Body of pancreas (tissue), 4 donors: ENCODE results near the gene HSD17B14. TPM values are rescaled to one million over a fixed set of nuclear protein-coding genes. Genes with fewer than 3 reads are reported as not detected.

Experiments
- ATAC-seq: fragments of 150-250 bp; one replicate; pipeline ENCODE4 v1.9.1; 2016
- DNase-seq, 4 donors: peaks; one replicate each; pipeline ENCODE4 v3.0.0-alpha.2; 2019
- H3K27ac ChIP-seq, 4 donors: fragments of 200-600 bp; sonication (generic); 1 replicate in 3 of 4; 2 replicates in 1 of 4; pipeline versions ENCODE4 v1.5.1 to v1.6.1; 2016 to 2019; ENCODE audit warnings: mild to moderate bottlenecking in 1 of 4, mixed read lengths in 1 of 4, moderate library complexity in 1 of 4
- H3K27me3 ChIP-seq, 2 donors: fragments of 200-600 bp; sonication (generic); one replicate each; pipeline ENCODE4 v1.6.0; 2016; ENCODE audit warnings: mild to moderate bottlenecking in 1 of 2
- H3K36me3 ChIP-seq, 2 donors: fragments of 200-600 bp; sonication (generic); replicated peaks in 1 of 2; 2 replicates each; pipeline ENCODE4 v1.5.1; 2016; ENCODE audit warnings: low read depth in 2 of 2; ENCODE audit not compliant: insufficient read depth in 1 of 2
- H3K4me1 ChIP-seq: fragments of 200-600 bp; sonication (generic); one replicate; pipeline ENCODE4 v1.6.0; 2016
- H3K4me3 ChIP-seq, 2 donors: fragments of 200-600 bp; sonication (generic); 1 replicate in 1 of 2; 2 replicates in 1 of 2; pipeline ENCODE4 v1.5.1; 2016 to 2019
- H3K9me3 ChIP-seq, 3 donors: fragments of 200-600 bp; sonication (generic); 1 replicate in 2 of 3; 2 replicates in 1 of 3; pipeline ENCODE4 v1.5.1; 2016
- CTCF ChIP-seq, 7 experiments: fragments of 450-650 bp in 4 of 7; fragments of 200-600 bp in 3 of 7; sonication (generic) in 3 of 7; IDR thresholded peaks; one replicate each; pipeline ENCODE4 v1.5.1; 2016 to 2019; ENCODE audit warnings: antibody characterized with exemption in 7 of 7
- POLR2A ChIP-seq, 3 donors: fragments of 450-650 bp; IDR thresholded peaks; one replicate each; pipeline ENCODE4 v1.6.1; 2016; ENCODE audit warnings: antibody characterized with exemption in 3 of 3, mild to moderate bottlenecking in 2 of 3
- WGBS, 2 donors: methylation state at CpG; one replicate each; pipeline ENCODE4 v1.1.5; 2017; 5-methylcytosine and 5-hydroxymethylcytosine counted together
- intact Hi-C: fragments of 100-400 bp; cut with DNase I; formaldehyde crosslinking; loops from one replicate; pipeline ENCODE4 v1.15.1; 2023
- total RNA-seq, 2 donors: library from RNA; depleted of rRNA; stranded (reverse); fragments of >200 nt; gene quantifications; one replicate each; pipeline ENCODE4 v1.1.0, GENCODE V29; 2016

HSD17B14 gene
- total RNA-seq, 2 donors from 2014 or later: 2.1 to 3.3 TPM

- 90 to 100% methylated on average over 5 to 9 of the region's 9 CpGs for WGBS, 2 donors
- ATAC-seq: no peak
- Histone ChIP-seq H3K27me3 (no peaks in the 10 kb centered on the region), H3K9me3 (no peaks in the 10 kb centered on the region), H3K4me3 (no peak overlapping the region), H3K4me1 (peaks cover 25% of the 10 kb centered on the region), H3K36me3 (no peaks in the 10 kb centered on the region), H3K27ac (no peak overlapping the region)
- no peak for DNase-seq
- TF ChIP-seq CTCF (IDR thresholded peaks at IDR 0.05) (no peak), POLR2A (IDR thresholded peaks at IDR 0.05) (no peak)
- intact Hi-C loops: no loop called here
Observed at GRCh38 chr19:48870048-48870447, 33.8 kb upstream of the HSD17B14 start.

GRCh38 chr19:48868114-48868886, 32.0 kb upstream of the HSD17B14 start, which contains the start of gene PLEKHA4:
Gene PLEKHA4, minus strand, starts transcription at chr19:48868617. Its CDS starts 997 bp downstream, at chr19:48867620.
- no peaks in the 10 kb centered on the region for H3K27me3 ChIP-seq
- H3K9me3 ChIP-seq: no peaks in the 10 kb centered on the region
- H3K36me3 ChIP-seq: no peaks in the 10 kb centered on the region
- ATAC-seq (no peak), DNase-seq (peak; percentile 38 to 59 (median 42))
- no peak within 1 kb of the TSS for H3K4me3 ChIP-seq
- H3K27ac ChIP-seq: peak within 1 kb of the TSS in 3 of 4 donors; percentile 59 to 66 (median 59)
- 35 to 39% methylated on average over 11 of the region's 11 CpGs for WGBS, 2 donors
- intact Hi-C loops: no loop called here
- TF ChIP-seq CTCF (IDR thresholded peaks at IDR 0.05) (no peak), POLR2A (IDR thresholded peaks at IDR 0.05) (peak in 2 of 3 donors; percentile 42 to 61)
- H3K4me1 ChIP-seq: peaks cover 8% of the 10 kb centered on the region

- no peak for ATAC-seq
- intact Hi-C loops: no loop called here
- Histone ChIP-seq H3K9me3 (no peaks in the 10 kb centered on the region), H3K27ac (peak overlapping the region in 3 of 4 donors; percentile 59 to 66 (median 59)), H3K4me1 (peaks cover 4% of the 10 kb centered on the region), H3K4me3 (no peak overlapping the region), H3K36me3 (no peaks in the 10 kb centered on the region), H3K27me3 (no peaks in the 10 kb centered on the region)
- TF ChIP-seq POLR2A (IDR thresholded peaks at IDR 0.05) (no peak), CTCF (IDR thresholded peaks at IDR 0.05) (no peak)
- WGBS, 2 donors: 49 to 63% methylated on average over 6 to 7 of the region's 7 CpGs
- no peak for DNase-seq
Observed at GRCh38 chr19:48867746-48868113, 31.4 kb upstream of the HSD17B14 start.

GRCh38 chr19:48867123-48867745, 30.9 kb upstream of the HSD17B14 start:
- Histone ChIP-seq H3K27me3 (no peaks in the 10 kb centered on the region), H3K27ac (peak overlapping the region in 1 of 4 donors; percentile 59), H3K9me3 (no peaks in the 10 kb centered on the region), H3K4me1 (peaks cover 4% of the 10 kb centered on the region), H3K4me3 (no peak overlapping the region), H3K36me3 (no peaks in the 10 kb centered on the region)
- ATAC-seq (no peak), DNase-seq (no peak)
- TF ChIP-seq POLR2A (IDR thresholded peaks at IDR 0.05) (no peak), CTCF (IDR thresholded peaks at IDR 0.05) (no peak)
- intact Hi-C loops: no loop called here
- 54 to 69% methylated on average over 7 to 14 of the region's 14 CpGs for WGBS, 2 donors
